GM13977 (cell line): ENCODE data around the gene ITM2C.

Source experiments
- DNase-seq: peaks from one replicate; pipeline ENCODE4 v3.0.0; 2012; ENCODE audit warnings: low spot score
- CTCF ChIP-seq: IDR thresholded peaks from 2 replicates; pipeline ENCODE4 v1.5.1; 2012; ENCODE audit warnings: mild to moderate bottlenecking, control low read depth; ENCODE audit not compliant: insufficient read depth; ENCODE audit errors: extremely low read depth, missing control alignments
- in situ Hi-C: fragments of 300-500 bp; cut with MboI; formaldehyde crosslinking; loops from one replicate; pipeline ENCODE4 v1.12.0; 2022; ENCODE audit warnings: low sequenced_read_pairs, low pct_unique_long_range_greater_than_20kb, mixed read lengths, inconsistent platforms; ENCODE audit not compliant: unreplicated experiment

Gene ITM2C

GRCh38 chr2:230863442-230864121 is 1.2 kb upstream of the ITM2C start:
- in situ Hi-C loops, result no loop called here
- no peak for DNase-seq
- no peak for TF ChIP-seq CTCF

GRCh38 chr2:230864122-230864604 is 579 bp upstream of the ITM2C start:
- no peak for DNase-seq
- in situ Hi-C loops, result no loop called here
- no peak for TF ChIP-seq CTCF

- in situ Hi-C loops, result no loop called here
- no peak for TF ChIP-seq CTCF
- DNase-seq, result no peak
These were observed 594 bp downstream of the ITM2C start for GRCh38 chr2:230865307-230865765.

GRCh38 chr2:230865766-230866755 is 1.3 kb downstream of the ITM2C start:
- in situ Hi-C loops, result no loop called here
- no peak for DNase-seq
- no peak for TF ChIP-seq CTCF

GRCh38 chr2:230866756-230867523 is 2.2 kb downstream of the ITM2C start:
- DNase-seq, result no peak
- in situ Hi-C loops, result no loop called here
- no peak for TF ChIP-seq CTCF

GRCh38 chr2:230868161-230868946 is 3.6 kb downstream of the ITM2C start:
- in situ Hi-C loops, result no loop called here
- no peak for TF ChIP-seq CTCF
- no peak for DNase-seq
